GM21447 (cell line): Measurements from ENCODE around the gene RAB34.
A peak's percentile ranks its signal among the peaks of the same experiment; 100 is the strongest.
"Not testable (repeated sequence)": the region's sequence is repeated elsewhere in the genome, so short reads cannot be mapped to it uniquely, and the experiment has no call there.

Experiments used
- ATAC-seq: cut with Tn5 transposase; IDR thresholded peaks from one replicate; pipeline ENCODE4 v1.9.1; 2021; ENCODE audit not compliant: unreplicated experiment

RAB34 gene

GRCh38 chr17:28728364-28729200, 10.9 kb upstream of the RAB34 start, which contains the start of gene NEK8:
TSS of gene NEK8 (plus strand) at chr17:28728788. CDS start at chr17:28728814, 26 bp downstream.
- ATAC-seq: peak; percentile 29

- peak; percentile 31 for ATAC-seq
Measured at GRCh38 chr17:28726627-28727491, 9.2 kb upstream of the RAB34 start.

GRCh38 chr17:28726226-28726626, 8.6 kb upstream of the RAB34 start, which contains the start of gene TLCD1:
TSS of gene TLCD1 (minus strand) at chr17:28726233. CDS start at chr17:28726097, 136 bp downstream.
- no peak for ATAC-seq

GRCh38 chr17:28725660-28726225, 8.1 kb upstream of the RAB34 start:
- ATAC-seq: no peak

- no peak for ATAC-seq
Measured at GRCh38 chr17:28725166-28725659, 7.5 kb upstream of the RAB34 start.

GRCh38 chr17:28724500-28725165, 7.0 kb upstream of the RAB34 start:
- no peak for ATAC-seq

- not testable (repeated sequence) for ATAC-seq
Measured at GRCh38 chr17:28723836-28724499, 6.3 kb upstream of the RAB34 start.

GRCh38 chr17:28723159-28723835, 5.6 kb upstream of the RAB34 start:
- no peak for ATAC-seq

GRCh38 chr17:28722417-28723158, 4.9 kb upstream of the RAB34 start:
- ATAC-seq: no peak

- ATAC-seq: not testable (repeated sequence)
Measured at GRCh38 chr17:28720997-28721329, 3.3 kb upstream of the RAB34 start.

- ATAC-seq: no peak
Measured at GRCh38 chr17:28720247-28720996, 2.8 kb upstream of the RAB34 start.

- no peak for ATAC-seq
Measured at GRCh38 chr17:28719021-28719433, 1.4 kb upstream of the RAB34 start.

GRCh38 chr17:28718333-28719020, 809 bp upstream of the RAB34 start:
- ATAC-seq: no peak

GRCh38 chr17:28716740-28717577, 709 bp downstream of the RAB34 start:
- no peak for ATAC-seq

GRCh38 chr17:28715217-28715616, 2.5 kb downstream of the RAB34 start:
- ATAC-seq: no peak

GRCh38 chr17:28714281-28714680, 3.4 kb downstream of the RAB34 start:
- ATAC-seq: no peak
